HEK293T (cell line): ENCODE measurements around the gene LZTS3.
A peak's percentile ranks its signal among the peaks of the same experiment; 100 is the strongest.

Experiments
- ARNT ChIP-seq: fragments of 450-650 bp; IDR thresholded peaks from 2 replicates; pipeline ENCODE4 v1.6.1; 2017; ENCODE audit warnings: mild to moderate bottlenecking
- BHLHE40 ChIP-seq: fragments of 450-650 bp; IDR thresholded peaks from 2 replicates; pipeline ENCODE4 v1.6.1; 2016; ENCODE audit warnings: mild to moderate bottlenecking, moderate library complexity, borderline replicate concordance
- ELF4 ChIP-seq: fragments of 450-650 bp; IDR thresholded peaks from 2 replicates; pipeline ENCODE4 v1.6.1; 2017; ENCODE audit warnings: antibody characterized with exemption
- FOXK2 ChIP-seq: fragments of 450-650 bp; IDR thresholded peaks from 2 replicates; pipeline ENCODE4 v1.6.1; 2016; ENCODE audit warnings: mild to moderate bottlenecking
- FOXM1 ChIP-seq: fragments of 450-650 bp; IDR thresholded peaks from 2 replicates; pipeline ENCODE4 v1.6.1; 2017; ENCODE audit warnings: mild to moderate bottlenecking, borderline replicate concordance
- HDGF ChIP-seq: fragments of 450-650 bp; IDR thresholded peaks from 2 replicates; pipeline ENCODE4 v1.6.1; 2017; ENCODE audit warnings: antibody characterized with exemption, borderline replicate concordance
- LEF1 ChIP-seq: fragments of 450-650 bp; IDR thresholded peaks from 2 replicates; pipeline ENCODE4 v1.6.1; 2017; ENCODE audit warnings: mild to moderate bottlenecking, borderline replicate concordance
- NFRKB ChIP-seq: fragments of 450-650 bp; IDR thresholded peaks from 2 replicates; pipeline ENCODE4 v1.6.1; 2016; ENCODE audit warnings: mild to moderate bottlenecking, moderate library complexity
- SP1 ChIP-seq: fragments of 450-650 bp; IDR thresholded peaks from 2 replicates; pipeline ENCODE4 v1.6.1; 2017
- SUZ12 ChIP-seq: fragments of 450-650 bp; IDR thresholded peaks from 2 replicates; pipeline ENCODE4 v1.6.1; 2016; ENCODE audit warnings: mild to moderate bottlenecking
- TARDBP ChIP-seq: fragments of 450-650 bp; IDR thresholded peaks from 2 replicates; pipeline ENCODE4 v1.6.1; 2016
- ZNF384 ChIP-seq: fragments of 450-650 bp; IDR thresholded peaks from 2 replicates; pipeline ENCODE4 v1.6.1; 2016
- TF ChIP-seq, protein P1 (sequence below): fragments of 450-650 bp; IDR thresholded peaks from 2 replicates; pipeline ENCODE4 v1.6.1; 2016

DNA sequence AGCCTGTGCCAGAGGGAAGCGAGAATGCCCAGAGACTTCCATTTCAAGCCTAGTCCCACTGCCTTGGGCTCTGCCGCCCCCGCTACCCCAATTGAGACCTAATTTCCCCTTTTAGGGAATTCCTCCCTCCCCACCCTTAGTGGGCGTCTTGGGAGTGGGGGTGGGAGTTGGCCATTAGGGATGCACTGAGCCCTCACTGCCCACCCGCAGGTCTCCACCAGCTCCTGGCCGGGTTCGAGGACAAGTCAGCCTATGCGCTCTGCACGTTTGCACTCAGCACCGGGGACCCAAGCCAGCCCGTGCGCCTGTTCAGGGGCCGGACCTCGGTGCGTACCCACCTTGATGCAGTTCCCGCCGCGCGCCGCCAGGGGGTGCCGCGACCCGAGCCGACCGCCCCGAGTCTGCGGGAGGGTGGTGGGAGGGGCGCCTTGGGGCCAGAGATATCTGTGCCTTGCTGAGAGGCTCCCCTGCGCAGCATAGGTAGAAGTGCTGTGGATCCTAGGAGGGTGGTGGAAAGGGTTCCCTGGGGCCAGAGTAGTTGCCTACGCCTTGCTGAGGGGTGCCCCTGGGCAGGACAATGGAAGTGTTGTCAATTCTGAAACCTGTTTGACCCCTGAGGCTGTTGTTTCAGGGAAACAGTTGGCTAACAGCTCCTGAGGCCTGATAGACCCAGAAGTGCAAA, 45.1 kb upstream of the LZTS3 start:
- TF ChIP-seq SUZ12 (no peak), SP1 (no peak), FOXM1 (no peak), BHLHE40 (no peak), NFRKB (no peak), FOXK2 (no peak), ZNF384 (no peak), LEF1 (no peak), TARDBP (no peak), ELF4 (no peak), HDGF (0 out of 2 replicates have a peak, but pooled peaks have one; percentile 76), ARNT (no peak; the same call in 1 of the 2 replicates)
- TF ChIP-seq, protein P1, sequence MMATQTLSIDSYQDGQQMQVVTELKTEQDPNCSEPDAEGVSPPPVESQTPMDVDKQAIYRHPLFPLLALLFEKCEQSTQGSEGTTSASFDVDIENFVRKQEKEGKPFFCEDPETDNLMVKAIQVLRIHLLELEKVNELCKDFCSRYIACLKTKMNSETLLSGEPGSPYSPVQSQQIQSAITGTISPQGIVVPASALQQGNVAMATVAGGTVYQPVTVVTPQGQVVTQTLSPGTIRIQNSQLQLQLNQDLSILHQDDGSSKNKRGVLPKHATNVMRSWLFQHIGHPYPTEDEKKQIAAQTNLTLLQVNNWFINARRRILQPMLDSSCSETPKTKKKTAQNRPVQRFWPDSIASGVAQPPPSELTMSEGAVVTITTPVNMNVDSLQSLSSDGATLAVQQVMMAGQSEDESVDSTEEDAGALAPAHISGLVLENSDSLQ: no peak
